Measurements from ENCODE around the gene SUPT3H. TPM values are rescaled to one million over a fixed set of nuclear protein-coding genes. Genes with fewer than 3 reads are reported as not detected.

SUPT3H gene
- total and polyA plus RNA-seq, 2 donors (not counting 1 experiment from before 2014, with no cell fraction given) = 5.5 to 12.4 TPM

DNA sequence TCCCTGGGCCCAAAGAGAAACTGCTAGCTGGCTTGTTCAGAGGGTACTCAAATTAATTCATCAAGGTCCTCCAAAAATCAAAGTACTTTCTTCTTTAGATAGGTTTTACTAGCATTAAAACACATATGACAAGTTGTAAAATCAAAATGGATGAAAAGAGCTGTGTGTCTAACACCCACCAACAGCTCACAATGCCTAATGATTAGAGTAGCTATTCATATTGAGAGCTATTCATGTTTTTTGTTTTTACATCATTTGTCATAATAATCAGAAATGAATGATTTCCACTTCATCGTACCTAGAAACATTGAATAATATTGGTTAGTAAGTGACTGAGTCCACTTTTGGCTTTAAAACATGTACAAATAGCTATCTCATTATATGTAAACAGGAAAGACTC is 339.5 kb downstream of the SUPT3H start:
- H3K36me3 ChIP-seq (replicated peaks in 1 of 2; ENCODE audit: control extremely low read depth in 1 of 2, control insufficient read depth in 1 of 2, extremely low read depth in 1 of 2, insufficient read depth in 2 of 2, low read length in 1 of 2) = no peaks in the 10 kb centered on the region
- no peaks in the 10 kb centered on the region for H3K27me3 Mint-ChIP-seq
- no peaks in the 10 kb centered on the region for H3K79me2 ChIP-seq (ENCODE audit: control insufficient read depth, insufficient read depth, low read length)
- ChIA-PET CTCF (no interaction called here), POLR2A (no interaction called here)
- no peaks in the 10 kb centered on the region for H3K4me1 ChIP-seq (ENCODE audit: control insufficient read depth in 2 of 2, insufficient read depth in 2 of 2, low read length in 2 of 2)
- no peak overlapping the region for H2AFZ ChIP-seq (ENCODE audit: insufficient read depth, low read depth, low read length, poor library complexity, severe bottlenecking)
- H3K9ac ChIP-seq (ENCODE audit: low read length) = no peak overlapping the region
- no peaks in the 10 kb centered on the region for H3K9me3 Mint-ChIP-seq (ENCODE audit: insufficient read depth)
- no peak for ATAC-seq (ENCODE audit: low read depth)
- no peak for TF ChIP-seq EZH2 (IDR thresholded peaks at IDR 0.05; ENCODE audit: borderline replicate concordance, insufficient read depth, low read depth, low read length, poor library complexity, severe bottlenecking)
- TF ChIP-seq, protein P1, sequence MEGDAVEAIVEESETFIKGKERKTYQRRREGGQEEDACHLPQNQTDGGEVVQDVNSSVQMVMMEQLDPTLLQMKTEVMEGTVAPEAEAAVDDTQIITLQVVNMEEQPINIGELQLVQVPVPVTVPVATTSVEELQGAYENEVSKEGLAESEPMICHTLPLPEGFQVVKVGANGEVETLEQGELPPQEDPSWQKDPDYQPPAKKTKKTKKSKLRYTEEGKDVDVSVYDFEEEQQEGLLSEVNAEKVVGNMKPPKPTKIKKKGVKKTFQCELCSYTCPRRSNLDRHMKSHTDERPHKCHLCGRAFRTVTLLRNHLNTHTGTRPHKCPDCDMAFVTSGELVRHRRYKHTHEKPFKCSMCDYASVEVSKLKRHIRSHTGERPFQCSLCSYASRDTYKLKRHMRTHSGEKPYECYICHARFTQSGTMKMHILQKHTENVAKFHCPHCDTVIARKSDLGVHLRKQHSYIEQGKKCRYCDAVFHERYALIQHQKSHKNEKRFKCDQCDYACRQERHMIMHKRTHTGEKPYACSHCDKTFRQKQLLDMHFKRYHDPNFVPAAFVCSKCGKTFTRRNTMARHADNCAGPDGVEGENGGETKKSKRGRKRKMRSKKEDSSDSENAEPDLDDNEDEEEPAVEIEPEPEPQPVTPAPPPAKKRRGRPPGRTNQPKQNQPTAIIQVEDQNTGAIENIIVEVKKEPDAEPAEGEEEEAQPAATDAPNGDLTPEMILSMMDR (IDR thresholded peaks at IDR 0.05) = no peak
- no peaks in the 10 kb centered on the region for H3K27me3 ChIP-seq (replicated peaks in 1 of 4; ENCODE audit: control extremely low read depth in 1 of 4, control insufficient read depth in 3 of 4, insufficient read depth in 4 of 4, low read length in 3 of 4)
- intact Hi-C loops (cut with micrococcal nuclease) = no loop called here
- DNase-seq = no peak
- H3K27ac ChIP-seq (ENCODE audit: low read length in 2 of 2) = no peak overlapping the region
- no peaks in the 10 kb centered on the region for H4K20me1 ChIP-seq (ENCODE audit: control insufficient read depth, insufficient read depth, low read length, poor library complexity, severe bottlenecking)
- no peaks in the 10 kb centered on the region for H3K9me3 ChIP-seq (ENCODE audit: control extremely low read depth in 1 of 3, control insufficient read depth in 2 of 3, insufficient read depth in 1 of 3, low read length in 2 of 3)
- no peak overlapping the region for H3K4me3 ChIP-seq (ENCODE audit: control extremely low read depth in 1 of 5, extremely low read depth in 1 of 5, insufficient read depth in 1 of 5, low read depth in 2 of 5, low read length in 4 of 5)
- no CpG with 5 or more reads among the region's 1 CpG for WGBS (ENCODE audit: insufficient coverage)
- no peaks in the 10 kb centered on the region for H3K4me1 Mint-ChIP-seq
- no peak overlapping the region for H3K4me2 ChIP-seq (replicated peaks; ENCODE audit: low read depth, low read length, poor library complexity, severe bottlenecking)
- no peak overlapping the region for H3K4me3 Mint-ChIP-seq
- H3K27ac Mint-ChIP-seq = no peak overlapping the region

DNA sequence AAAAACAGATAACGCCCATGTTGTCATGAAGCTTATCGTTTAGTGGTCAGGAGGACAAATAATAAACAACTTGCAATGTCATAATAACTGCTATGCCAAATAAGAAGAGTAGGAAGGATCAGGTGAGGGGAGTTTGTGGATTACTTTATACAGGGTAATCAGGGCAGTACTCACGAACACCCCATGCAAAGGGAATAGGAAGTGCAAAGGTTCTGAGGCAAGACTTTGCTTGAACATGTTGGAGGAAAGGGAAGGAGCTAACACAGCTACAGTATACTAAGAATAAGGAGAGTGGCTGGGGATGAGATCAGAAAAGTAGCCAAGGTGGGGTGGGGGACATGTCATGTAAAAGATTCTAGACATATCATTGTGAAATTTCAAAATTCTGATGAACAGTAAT is 341.6 kb downstream of the SUPT3H start:
- H3K27me3 ChIP-seq (replicated peaks in 1 of 4; ENCODE audit: control extremely low read depth in 1 of 4, control insufficient read depth in 3 of 4, insufficient read depth in 4 of 4, low read length in 3 of 4) = no peaks in the 10 kb centered on the region
- no peak overlapping the region for H3K27ac Mint-ChIP-seq
- H3K9ac ChIP-seq (ENCODE audit: low read length) = no peak overlapping the region
- intact Hi-C loops (cut with micrococcal nuclease) = no loop called here
- no peaks in the 10 kb centered on the region for H3K79me2 ChIP-seq (ENCODE audit: control insufficient read depth, insufficient read depth, low read length)
- DNase-seq (no peak), ATAC-seq (ENCODE audit: low read depth) (no peak)
- no peak overlapping the region for H3K4me3 Mint-ChIP-seq
- WGBS (ENCODE audit: insufficient coverage) = 83% methylated on average over 1 of the region's 3 CpGs
- no peaks in the 10 kb centered on the region for H3K9me3 Mint-ChIP-seq (ENCODE audit: insufficient read depth)
- no peaks in the 10 kb centered on the region for H3K9me3 ChIP-seq (ENCODE audit: control extremely low read depth in 1 of 3, control insufficient read depth in 2 of 3, insufficient read depth in 1 of 3, low read length in 2 of 3)
- H2AFZ ChIP-seq (ENCODE audit: insufficient read depth, low read depth, low read length, poor library complexity, severe bottlenecking) = no peak overlapping the region
- H3K27me3 Mint-ChIP-seq = no peaks in the 10 kb centered on the region
- H3K4me3 ChIP-seq (ENCODE audit: control extremely low read depth in 1 of 5, extremely low read depth in 1 of 5, insufficient read depth in 1 of 5, low read depth in 2 of 5, low read length in 4 of 5) = no peak overlapping the region
- no peaks in the 10 kb centered on the region for H3K36me3 ChIP-seq (replicated peaks in 1 of 2; ENCODE audit: control extremely low read depth in 1 of 2, control insufficient read depth in 1 of 2, extremely low read depth in 1 of 2, insufficient read depth in 2 of 2, low read length in 1 of 2)
- no peaks in the 10 kb centered on the region for H3K4me1 Mint-ChIP-seq
- H3K4me1 ChIP-seq (ENCODE audit: control insufficient read depth in 2 of 2, insufficient read depth in 2 of 2, low read length in 2 of 2) = no peaks in the 10 kb centered on the region
- CTCF ChIA-PET = no interaction called here
- H4K20me1 ChIP-seq (ENCODE audit: control insufficient read depth, insufficient read depth, low read length, poor library complexity, severe bottlenecking) = no peaks in the 10 kb centered on the region
- H3K27ac ChIP-seq (ENCODE audit: low read length in 2 of 2) = no peak overlapping the region
- no peak for TF ChIP-seq EZH2 (IDR thresholded peaks at IDR 0.05; ENCODE audit: borderline replicate concordance, insufficient read depth, low read depth, low read length, poor library complexity, severe bottlenecking)
- H3K4me2 ChIP-seq (replicated peaks; ENCODE audit: low read depth, low read length, poor library complexity, severe bottlenecking) = no peak overlapping the region
- POLR2A ChIA-PET = no interaction called here

Measured in B cell (primary cell).